ENCODE data around the gene SUGP1. TPM values are rescaled to one million over a fixed set of nuclear protein-coding genes. Genes with fewer than 3 reads are reported as not detected.

Gene SUGP1
- total RNA-seq, 1 experiment from 2014 or later = 38.7 TPM

DNA sequence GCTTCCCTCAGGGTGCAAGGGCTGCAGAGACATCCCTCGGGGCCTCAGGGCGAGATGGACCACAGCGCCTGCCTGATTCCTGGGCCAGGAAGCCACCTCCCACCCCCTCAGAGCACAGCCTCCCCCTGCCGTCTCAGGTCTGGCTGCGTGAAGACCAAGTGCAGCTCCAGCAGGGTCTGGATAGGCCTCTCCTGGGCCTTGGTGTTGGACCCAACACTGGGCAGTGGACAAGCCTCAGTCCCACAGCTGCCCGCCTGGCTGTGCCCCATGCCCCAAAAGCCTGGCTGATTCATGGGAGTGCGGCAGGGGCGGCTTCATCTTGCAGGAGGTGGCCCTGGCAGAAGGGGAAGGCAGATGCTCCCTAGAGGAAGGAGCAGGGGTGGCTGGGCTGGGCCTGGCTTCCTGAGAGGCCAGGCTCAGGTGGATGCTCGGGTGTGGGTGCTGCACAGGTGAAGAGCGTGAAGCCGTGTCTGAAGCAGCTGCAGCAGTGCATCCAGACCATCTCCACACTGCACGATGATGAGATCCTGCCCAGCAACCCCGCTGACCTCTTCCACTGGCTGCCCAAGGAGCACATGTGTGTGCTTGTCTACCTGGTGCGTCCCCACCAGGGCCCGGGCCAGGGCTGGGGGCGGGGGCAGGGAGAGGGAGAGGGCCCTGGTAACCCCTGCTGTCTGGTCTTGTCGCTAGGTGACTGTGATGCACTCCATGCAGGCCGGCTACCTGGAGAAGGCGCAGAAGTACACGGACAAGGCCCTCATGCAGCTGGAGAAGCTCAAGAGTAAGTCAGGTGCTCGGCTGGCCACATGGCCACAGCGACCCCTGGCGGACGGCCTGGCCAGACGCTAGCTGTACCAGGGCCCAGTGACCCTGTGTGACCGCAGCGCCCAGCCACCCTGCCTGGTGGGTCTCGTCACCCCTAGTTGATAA, 22.0 kb upstream of the SUGP1 start:
- DNase-seq (ENCODE audit: low read depth) = peak; percentile 48

DNA sequence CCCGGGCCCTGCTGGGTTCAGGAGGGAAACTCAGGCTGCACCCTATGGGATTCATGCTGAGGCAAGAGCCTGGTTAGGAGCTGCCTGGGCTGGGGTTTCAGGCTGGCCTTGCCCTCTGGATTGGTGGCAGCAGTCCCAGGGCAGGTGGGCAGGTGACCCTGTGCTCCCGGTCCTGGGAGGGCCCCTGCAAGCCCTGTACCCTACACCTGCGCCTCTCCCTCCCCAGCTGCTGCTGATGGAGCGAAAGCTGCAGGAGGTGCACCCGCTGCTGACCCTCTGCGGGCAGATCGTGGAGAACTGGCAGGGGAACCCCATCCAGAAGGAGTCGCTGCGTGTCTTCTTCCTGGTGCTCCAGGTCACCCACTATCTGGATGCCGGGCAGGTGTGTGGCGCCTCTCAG, 20.7 kb upstream of the SUGP1 start:
- DNase-seq (ENCODE audit: low read depth) = no peak

DNA sequence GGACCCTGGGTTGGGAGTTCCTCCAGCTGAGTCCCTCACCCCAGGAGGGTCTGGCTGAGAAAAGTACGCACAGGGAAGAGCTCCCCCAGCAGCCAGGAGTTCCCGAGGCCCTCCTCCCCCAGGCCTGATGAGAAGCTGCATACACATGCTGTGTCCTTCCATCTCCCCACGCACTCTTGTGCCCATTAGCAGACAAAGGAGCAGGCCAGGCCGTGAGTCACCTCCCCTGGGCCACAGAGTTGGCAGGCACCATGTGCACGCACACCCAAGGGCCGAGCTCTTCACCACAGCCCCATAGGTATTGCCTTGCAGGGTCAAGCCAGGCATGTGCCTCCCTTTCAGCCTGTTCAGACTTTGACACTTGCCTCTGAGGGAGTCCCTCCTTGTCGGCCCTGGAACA, 17.8 kb upstream of the SUGP1 start:
- peak; percentile 90 for DNase-seq (ENCODE audit: low read depth)

DNA sequence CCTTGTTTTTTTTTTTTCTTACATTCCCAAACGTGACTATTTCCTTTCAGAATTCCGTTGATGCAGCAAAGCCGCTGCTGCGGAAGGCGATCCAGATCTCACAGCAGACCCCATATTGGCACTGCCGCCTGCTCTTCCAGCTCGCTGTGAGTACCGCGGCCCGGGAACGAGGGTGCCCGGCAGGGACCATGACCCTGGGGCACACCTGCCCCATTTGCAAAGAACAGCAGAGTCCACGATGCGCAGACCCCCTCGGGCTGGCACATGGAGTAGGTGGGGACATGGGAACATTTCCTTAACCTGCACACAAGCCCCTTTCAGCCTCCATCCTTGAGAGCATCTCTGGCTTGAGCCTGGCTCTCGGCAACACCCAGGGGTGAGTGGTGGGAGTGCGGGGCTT, 16.8 kb upstream of the SUGP1 start:
- no peak for DNase-seq (ENCODE audit: low read depth)

DNA sequence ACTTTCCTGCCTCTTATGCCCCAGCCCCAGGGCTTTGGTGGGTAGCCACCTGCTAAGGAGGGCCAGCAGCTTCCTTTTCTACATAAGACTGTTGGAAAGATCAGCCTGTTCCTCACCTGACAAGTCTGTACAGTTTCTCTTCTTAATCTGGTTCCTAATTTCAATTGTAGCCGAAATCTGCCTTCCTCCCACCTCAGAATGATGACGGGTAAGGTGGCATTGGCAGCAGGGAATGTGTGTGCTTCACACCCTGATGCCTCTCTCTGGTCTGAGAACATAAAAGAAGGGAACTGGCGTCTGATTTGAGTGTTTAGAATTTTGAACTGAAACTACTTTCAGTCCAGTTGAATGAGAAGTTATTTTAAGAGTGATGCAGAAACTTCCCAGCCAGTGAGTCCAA, 16.3 kb upstream of the SUGP1 start:
- no peak for DNase-seq (ENCODE audit: low read depth)

DNA sequence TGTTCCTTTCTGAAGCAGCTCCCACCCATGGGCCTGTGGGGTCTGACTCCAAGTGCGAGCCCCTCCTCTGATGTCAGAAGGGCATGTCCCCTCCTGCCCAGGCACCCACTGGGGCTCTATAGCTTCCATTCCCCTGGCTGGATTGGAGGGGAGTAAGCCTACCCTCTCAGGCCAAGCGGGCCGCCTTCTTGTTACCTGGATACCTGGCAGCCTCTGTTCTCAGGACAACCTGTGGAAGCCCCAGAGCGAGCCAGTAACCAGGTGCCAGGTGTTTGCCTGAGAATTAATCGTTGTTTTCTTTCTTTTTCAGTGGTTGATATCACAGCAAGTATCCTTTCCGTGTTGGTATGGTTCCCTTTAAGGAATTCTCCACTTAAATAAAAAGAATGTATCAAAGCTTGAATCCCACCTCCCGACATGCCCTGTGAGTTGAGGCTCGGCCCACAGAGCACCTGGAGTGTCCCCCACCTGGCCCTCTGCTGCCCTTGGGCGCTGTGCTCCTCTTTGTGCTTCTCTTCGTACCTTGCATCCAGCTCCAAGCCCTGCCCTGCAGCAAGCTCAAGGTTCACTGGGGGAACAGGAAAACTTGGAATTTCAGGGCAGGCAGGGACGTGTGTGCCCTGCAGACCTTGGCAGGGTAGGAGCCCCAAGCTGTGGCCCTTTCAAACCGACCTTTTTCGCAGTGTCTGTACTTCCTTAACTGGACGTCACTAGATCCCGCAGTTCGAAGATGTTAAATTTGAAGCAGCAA, 15.3 kb upstream of the SUGP1 start:
- no peak for DNase-seq (ENCODE audit: low read depth)

DNA sequence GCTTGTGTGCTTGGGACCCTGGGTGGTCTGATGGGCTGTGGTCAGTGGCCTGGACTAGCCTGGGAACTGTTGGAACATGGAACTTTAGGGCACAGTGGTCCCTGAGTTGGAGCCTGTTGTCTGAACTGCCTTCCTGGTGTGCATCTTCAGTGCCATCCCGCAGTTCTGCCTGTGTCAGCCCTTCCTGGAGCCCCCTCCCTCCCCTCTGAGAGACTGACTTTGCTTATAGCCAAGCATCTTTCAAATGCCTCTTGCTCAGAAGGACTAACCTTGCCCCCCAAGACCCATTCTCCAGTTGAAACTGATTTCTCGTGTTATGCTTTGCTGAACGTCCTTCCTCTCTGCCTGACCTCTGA, 14.7 kb upstream of the SUGP1 start:
- DNase-seq (ENCODE audit: low read depth) = no peak

DNA sequence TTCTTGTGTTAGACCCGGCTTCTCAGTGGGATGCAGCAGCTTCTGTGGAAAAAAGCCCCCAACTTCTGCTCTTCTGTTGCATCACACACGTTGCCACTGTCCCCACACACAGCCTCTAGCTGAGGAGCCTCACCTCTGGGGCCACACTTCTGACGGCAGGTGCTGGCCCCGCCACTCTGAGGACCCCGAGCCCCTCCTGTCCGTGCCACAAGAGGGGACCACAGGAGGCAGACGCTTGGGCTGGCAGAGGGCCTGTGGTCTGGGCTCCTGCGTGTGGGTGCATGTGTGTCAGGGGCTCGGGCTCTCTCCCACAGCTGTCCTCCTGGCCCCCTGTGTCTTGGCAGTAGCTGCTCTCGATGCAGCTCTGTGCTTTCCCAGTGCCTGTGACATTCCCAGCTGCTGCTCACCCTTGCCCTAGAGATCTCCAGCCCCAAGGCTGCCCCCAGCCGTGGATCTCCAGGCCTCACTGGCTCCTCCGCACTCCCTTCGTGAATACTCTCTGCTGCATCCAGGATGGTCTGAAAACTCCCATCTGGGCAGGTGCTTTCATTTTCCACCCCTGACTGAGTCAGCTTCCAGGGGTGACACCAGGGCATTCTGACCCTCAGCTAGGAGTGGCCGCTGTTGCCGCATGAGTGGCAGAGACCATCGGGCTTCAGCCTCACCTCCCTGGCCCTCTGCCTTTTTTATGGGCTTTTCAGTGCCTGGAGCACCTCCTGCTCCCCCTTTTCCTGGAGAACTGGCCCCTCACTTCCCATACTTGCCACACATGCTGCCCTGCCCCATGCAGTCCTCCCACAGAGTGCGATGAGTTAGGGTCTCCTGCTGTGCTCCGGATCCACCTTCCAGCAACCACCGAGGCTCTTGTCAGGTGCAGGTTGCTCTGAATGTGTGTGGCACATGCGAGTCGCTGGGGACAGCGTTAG, 14.0 kb upstream of the SUGP1 start:
- DNase-seq (ENCODE audit: low read depth) = no peak

DNA sequence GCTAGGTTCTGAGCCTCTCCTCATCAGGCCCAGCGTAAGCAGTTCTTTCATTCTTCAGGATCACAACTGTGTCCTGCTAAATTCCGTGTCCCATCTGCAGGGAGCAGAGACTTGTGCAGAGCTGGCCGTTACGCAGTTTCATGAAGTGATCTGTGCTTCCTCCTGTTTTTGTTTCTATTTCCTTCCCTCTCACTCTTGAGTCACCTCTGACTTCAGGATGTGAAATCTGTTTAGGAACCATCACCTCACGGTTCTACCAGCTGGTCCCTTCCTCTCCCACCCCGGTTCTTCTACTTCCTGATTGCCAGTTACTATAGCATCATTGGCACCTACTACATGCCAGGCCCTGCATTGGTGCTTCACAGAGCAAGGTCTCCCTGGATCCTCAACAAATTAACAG, 8.8 kb upstream of the SUGP1 start:
- DNase-seq (ENCODE audit: low read depth) = no peak

DNA sequence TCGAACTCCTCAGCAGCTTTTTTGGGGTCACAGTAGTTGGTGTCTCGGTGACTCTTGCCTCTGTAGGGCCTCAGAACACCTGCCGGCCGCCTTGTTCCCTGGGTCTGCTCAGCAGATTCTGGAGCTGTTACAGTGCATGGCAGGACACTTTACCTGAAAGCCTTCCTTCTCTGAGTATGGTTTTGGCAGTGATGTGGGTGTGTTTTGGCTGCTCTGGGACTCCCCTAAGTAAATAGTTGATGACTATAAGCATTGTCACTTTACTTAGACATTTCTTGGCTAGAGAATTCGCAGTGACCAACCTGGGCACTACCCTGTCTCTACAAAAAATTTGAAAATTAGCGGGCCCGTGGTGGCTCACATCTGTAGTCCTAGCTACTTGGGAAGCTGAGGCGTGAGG, 7.4 kb upstream of the SUGP1 start:
- DNase-seq (ENCODE audit: low read depth) = no peak

DNA sequence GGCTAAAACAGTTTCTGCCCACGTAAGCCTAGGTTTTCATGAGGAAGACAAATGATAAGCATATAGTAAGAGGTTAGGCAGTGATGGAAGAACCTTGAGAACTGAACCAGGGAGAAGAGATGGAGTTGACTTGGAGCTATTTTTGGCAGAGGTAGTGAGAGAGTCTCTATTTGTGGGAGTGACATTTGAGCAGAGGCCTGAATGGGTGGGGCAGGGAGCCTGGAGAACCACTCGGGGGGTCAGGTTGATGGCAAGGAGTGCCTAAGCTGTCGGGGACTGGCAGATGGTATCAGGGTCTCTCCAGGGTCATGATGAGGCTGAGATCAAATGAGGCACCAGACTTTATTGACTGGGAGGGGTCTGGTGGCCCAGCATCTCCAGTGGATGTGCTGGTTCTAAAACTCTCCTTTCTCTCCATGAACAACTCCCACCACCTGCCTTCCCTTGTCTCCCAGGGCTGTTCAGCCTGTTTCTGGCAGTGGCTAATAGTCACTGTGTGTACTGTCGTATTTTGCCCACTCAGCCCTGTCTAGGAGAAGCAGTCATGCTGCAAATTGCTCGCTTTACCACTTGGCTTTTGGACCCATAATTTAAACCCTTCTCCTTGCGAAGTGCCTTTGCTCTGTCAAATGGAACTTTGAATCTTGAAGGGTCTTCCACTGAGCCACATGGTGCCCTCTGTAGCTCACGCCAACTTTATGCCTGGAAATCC, 3.9 kb upstream of the SUGP1 start:
- no peak for DNase-seq (ENCODE audit: low read depth)

DNA sequence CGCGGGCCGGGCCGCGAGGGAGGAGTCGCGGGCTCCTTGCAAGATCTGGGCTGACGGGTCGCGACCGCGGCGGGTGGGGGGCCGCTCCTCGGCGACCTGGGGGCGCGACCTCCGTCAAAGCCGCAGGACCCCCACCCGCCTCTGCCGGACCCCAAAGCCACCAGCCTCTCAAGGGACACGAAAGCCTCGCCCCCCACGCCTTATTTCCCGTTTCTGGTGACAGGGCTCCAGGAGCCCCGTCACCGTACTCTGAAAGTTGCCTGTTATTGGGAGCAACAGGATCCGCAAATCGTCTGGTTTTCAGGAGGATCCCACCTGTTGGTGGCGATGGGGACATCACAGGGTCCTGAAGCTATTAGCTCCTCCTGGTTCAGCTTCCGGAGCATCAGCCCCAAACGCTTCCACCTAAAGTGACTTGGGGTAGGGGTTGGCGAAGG, 850 bp upstream of the SUGP1 start:
- DNase-seq (ENCODE audit: low read depth) = no peak

DNA sequence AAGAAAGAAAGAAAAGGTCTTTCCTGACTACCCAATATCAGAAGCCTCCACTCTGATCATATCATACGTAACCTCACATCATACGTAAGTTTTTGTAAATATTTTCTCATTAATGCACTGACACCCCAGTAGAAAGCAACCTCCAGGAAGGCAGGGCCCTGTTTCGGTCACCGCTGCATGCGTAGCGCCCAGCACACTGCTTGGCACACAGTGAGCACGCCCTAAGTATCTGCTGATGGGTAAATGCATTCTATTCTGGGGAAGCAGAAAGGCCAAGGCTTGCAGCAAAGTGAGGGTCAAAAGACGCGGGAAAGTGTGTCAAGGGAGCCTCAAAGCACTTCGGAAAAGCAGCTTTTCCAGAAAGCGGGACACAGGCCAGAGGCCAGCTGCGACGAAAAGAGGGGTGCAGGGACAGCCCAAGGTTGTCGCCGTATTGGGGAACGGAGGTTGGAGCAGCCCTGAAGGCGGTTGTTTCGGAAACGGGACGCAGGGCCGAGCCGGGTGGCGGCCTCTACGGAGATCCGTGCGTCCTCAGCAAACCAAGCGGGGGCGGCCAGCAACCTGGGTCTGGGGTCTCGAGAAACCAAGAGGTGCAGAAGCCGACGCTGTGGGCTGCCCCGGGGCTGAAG, 463 bp downstream of the SUGP1 start:
- DNase-seq (ENCODE audit: low read depth) = no peak

DNA sequence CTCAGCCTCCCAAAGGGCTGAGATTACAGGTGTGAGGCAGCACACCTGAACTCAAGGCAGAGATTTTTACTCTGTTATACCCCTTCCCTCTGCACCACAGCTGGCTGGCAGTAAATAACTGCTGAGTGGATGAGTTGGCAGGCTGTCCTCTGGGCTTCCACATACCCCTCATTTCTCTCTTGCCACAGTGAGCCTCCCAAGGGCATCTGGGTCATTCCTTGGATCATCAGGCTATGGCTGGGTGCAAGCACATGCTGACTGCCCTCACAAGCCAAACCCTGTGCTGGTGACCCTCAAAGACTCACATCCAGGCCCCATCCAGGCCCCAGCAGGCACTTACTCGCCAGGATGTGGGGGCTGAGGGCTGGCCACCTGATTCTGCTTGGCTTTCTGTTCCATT, 4.2 kb downstream of the SUGP1 start:
- no peak for DNase-seq (ENCODE audit: low read depth)

DNA sequence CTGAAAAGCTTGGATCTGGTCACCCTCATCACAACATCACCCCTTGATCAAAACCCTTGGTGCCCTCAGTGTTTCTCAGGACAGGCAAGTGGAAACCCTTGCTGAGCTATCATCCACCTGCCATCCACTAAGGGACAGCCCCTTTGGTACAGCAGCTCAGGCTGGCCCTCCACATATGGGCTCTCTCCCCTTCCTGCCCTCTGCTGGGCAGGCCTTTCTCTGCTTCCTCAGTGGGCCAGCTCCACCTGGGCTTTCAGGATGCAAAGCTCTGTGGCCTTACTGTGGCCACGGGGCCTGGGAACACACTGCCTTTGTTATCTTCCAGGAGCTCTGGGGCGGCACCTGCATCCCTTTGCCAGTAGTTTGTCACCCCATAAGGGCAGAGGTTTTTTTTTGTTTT, 4.9 kb downstream of the SUGP1 start:
- no peak for DNase-seq (ENCODE audit: low read depth)

DNA sequence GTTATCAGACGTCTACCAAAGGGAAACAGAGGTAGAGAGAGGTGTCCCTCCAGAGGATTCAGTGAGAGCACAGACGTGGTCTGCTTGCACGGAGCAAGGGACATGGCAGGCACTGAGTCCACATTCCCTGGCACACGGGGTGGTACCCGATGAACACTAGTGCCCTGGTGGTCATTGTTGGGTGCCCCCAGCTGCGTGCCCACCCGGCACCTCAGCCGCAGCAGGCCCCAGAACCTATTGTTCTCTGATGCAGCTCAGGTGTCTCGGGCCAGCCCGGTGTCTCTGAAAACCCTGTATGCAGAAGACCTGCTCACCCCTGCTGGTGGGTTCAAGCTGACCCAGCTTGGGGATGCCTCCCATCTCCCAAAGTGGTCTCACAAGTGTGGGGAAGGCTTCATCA, 11.9 kb downstream of the SUGP1 start:
- no peak for DNase-seq (ENCODE audit: low read depth)

DNA sequence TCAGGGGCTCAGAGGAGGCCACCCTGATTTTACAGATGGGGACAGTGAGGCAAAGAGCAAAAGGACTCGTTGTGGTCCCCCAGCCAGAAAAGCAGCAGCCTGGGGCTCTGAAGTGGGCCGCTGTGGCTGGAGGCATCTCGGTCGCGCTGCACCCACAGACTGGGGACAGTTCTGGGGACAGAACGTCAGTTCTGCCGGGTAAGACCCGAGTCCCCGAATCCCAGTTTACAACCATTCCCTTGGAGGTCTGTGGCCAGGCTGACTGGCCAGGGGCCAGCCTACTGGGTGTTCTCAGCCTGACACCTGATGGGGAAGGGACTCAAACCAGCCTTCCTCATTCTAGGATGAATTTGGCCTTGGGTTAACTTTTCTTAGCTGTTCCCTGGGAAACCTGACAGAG, 14.1 kb downstream of the SUGP1 start:
- DNase-seq (ENCODE audit: low read depth) = no peak

DNA sequence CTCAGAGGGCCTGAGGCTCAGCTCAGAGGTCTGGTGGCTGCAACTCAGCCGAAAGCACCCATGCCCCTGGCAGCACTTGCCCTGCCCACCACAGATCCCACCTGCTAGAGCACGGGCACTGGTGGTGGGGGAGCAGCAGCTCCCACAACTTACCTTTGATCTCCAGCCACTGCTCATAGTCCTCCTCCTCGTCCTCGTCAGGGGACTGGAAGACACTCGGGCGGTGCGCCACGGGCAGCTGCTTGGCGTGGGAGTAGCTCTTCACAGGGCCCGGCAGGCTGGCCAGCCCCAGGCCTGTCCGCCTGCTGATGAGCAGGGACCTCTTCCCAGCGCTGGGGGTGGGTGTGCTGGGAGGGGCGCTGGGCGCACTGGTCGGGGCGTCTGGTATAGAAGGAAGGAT, 14.6 kb downstream of the SUGP1 start:
- no peak for DNase-seq (ENCODE audit: low read depth)

DNA sequence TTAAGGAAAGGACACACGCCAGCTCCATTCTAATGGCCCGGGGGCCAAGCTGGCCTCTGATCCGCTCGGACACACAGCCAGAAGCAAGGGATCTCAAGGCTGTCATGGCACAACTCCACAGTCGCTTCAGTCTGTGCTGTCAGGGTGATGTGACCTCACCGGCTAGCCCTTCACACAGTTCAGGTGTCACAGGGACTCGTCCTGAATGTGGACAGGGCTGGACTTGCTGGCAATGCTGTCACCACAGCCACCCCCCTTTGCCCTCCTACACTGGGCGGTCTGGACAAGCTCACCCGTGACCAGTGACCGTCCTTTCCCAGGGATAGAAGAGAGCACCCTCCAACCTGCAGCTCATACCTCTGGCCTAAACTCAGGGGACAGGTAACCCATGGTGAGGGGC, 15.2 kb downstream of the SUGP1 start:
- DNase-seq (ENCODE audit: low read depth) = no peak

DNA sequence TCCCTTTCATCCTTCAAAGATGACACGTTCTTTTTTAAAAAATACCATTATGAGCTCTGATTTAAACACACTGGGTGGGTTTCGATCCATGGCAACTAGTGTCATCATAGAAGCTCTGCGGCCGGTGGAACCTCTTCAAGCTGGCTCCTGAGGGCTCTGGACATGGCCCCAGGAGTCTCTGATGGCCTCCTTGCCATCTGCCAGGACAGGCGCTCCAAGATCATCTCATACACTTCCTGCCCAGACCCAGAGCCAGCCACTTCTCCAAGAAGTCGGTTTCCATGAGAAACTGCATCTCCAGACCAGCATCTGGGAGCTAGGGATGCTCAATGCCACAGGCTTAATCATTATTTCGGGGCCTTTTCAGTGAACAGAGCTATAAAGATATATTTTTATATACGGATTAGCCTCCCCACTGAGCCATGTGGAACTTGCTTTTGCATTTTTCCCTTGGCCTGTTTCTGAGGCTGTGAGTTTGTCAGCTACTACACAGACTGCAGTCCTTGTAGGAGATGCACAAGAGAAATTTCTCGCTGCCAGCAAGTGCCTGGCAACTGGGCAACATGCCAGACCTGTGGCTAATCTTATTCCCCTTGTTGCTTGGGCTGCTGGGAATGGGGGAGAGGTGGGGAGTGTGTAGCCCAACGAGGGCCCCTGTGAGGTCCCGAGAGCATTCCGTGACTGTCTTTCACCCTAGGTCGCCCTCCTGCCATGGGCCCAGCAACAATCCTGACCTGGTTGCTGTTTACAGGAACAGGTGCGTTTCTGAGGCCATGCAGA, 15.9 kb downstream of the SUGP1 start:
- no peak for DNase-seq (ENCODE audit: low read depth)
